ENCODE results near the gene PELO.
A peak's percentile ranks its signal among the peaks of the same experiment; 100 is the strongest.

PELO gene

GRCh38 chr5:52799983-52800393, 12.3 kb downstream of the PELO start:
- H3K4me3 ChIP-seq = peak overlapping the region; percentile 77
- H3K27ac ChIP-seq = peak overlapping the region; percentile 87 to 98
- peak; percentile 94 for DNase-seq (ENCODE audit: low spot score)
- TF ChIP-seq CTCF (IDR thresholded peaks at IDR 0.05) = no peak

- DNase-seq (ENCODE audit: low spot score) = peak; percentile 87
- Histone ChIP-seq H3K4me3 (peak overlapping the region; percentile 77), H3K27ac (peak overlapping the region; percentile 87 to 98)
- no peak for TF ChIP-seq CTCF (IDR thresholded peaks at IDR 0.05)
Observed at GRCh38 chr5:52800394-52801213, 12.9 kb downstream of the PELO start.

- no peak for TF ChIP-seq CTCF (IDR thresholded peaks at IDR 0.05)
- H3K4me3 ChIP-seq = peak overlapping the region; percentile 77
- DNase-seq (ENCODE audit: low spot score) = no peak
- peak overlapping the region; percentile 87 to 98 for H3K27ac ChIP-seq
Observed at GRCh38 chr5:52801329-52801728, 13.6 kb downstream of the PELO start.

GRCh38 chr5:52802272-52802973, 14.7 kb downstream of the PELO start:
- DNase-seq (ENCODE audit: low spot score) = no peak
- peak overlapping the region; percentile 77 for H3K4me3 ChIP-seq
- peak overlapping the region; percentile 49 to 87 for H3K27ac ChIP-seq
- no peak for TF ChIP-seq CTCF (IDR thresholded peaks at IDR 0.05)

- no peak for TF ChIP-seq CTCF (IDR thresholded peaks at IDR 0.05)
- DNase-seq (ENCODE audit: low spot score) = no peak
- H3K27ac ChIP-seq = peak overlapping the region; percentile 43 to 87
- H3K4me3 ChIP-seq = peak overlapping the region; percentile 77
Observed at GRCh38 chr5:52802974-52803336, 15.2 kb downstream of the PELO start.

GRCh38 chr5:52804387-52804791, 16.7 kb downstream of the PELO start:
- Histone ChIP-seq H3K27ac (peak overlapping the region; percentile 69 to 87), H3K4me3 (peak overlapping the region; percentile 58)
- TF ChIP-seq CTCF (IDR thresholded peaks at IDR 0.05) = no peak
- no peak for DNase-seq (ENCODE audit: low spot score)
